HG03378 (cell line): Measurements from ENCODE around the gene AKR1E2.

Source experiments
- ATAC-seq: cut with Tn5 transposase; IDR thresholded peaks from one replicate; pipeline ENCODE4 v1.9.1; 2021; ENCODE audit warnings: mild to moderate bottlenecking, moderate library complexity; ENCODE audit not compliant: unreplicated experiment

The AKR1E2 gene

GRCh38 chr10:4889959-4890358, 64.0 kb downstream of the AKR1E2 start:
- no peak for ATAC-seq

DNA sequence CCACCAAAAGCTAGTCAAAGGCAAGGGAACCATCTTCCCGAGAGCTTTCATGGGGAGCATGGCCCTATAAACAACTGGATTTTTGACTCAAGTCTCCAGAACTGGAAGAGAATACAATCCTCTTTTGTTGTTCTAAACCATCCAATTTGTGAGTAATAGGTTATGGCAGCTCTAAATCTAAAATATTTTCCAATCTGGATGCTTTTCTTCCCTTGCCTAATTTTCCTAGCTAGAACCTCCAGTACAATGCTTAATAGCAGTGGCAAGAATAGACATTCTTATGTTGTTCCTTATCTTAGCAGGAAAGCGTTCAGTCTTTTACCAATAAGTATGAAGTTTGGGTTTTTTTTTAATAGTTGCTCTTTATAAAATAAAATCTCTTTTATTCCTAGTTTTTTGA, 66.7 kb downstream of the AKR1E2 start:
- no peak for ATAC-seq

DNA sequence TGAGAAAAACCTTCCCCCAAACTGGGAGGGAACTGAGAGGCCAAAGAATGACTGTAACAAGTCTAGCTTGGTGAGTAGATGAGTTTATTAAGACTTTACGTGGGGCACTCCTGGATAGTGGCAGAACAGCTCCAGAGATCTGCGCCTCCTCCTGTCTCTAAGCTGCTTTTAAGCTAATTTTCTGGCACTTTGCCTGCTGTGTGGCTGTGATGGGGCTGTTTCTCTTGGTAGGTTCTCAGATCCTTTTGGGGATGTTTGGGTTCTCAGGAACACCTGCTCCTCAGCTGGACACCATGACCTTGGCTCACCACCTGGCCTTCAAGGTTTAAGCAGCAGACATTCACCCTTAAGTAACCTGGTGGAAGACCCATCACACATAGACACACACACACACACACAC, 68.3 kb downstream of the AKR1E2 start:
- no peak for ATAC-seq
